Mammary epithelial cell (primary cell): ENCODE measurements around the gene TGM1.

Experiments
- EZH2 ChIP-seq: IDR thresholded peaks from 2 replicates; pipeline ENCODE4 v1.6.1; 2012; ENCODE audit warnings: low read length, inconsistent platforms, borderline replicate concordance
- TF ChIP-seq, protein P1 (sequence below), 2 donors: IDR thresholded peaks in 1 of 2; conservative IDR thresholded peaks in 1 of 2; 2 replicates each; pipeline ENCODE4 v1.5.1; 2011 to 2012; ENCODE audit warnings: inconsistent platforms in 2 of 2, low read length in 2 of 2, mild to moderate bottlenecking in 2 of 2, control low read depth in 1 of 2, low read depth in 1 of 2; ENCODE audit not compliant: insufficient read depth in 1 of 2; ENCODE audit errors: extremely low read depth in 1 of 2

DNA sequence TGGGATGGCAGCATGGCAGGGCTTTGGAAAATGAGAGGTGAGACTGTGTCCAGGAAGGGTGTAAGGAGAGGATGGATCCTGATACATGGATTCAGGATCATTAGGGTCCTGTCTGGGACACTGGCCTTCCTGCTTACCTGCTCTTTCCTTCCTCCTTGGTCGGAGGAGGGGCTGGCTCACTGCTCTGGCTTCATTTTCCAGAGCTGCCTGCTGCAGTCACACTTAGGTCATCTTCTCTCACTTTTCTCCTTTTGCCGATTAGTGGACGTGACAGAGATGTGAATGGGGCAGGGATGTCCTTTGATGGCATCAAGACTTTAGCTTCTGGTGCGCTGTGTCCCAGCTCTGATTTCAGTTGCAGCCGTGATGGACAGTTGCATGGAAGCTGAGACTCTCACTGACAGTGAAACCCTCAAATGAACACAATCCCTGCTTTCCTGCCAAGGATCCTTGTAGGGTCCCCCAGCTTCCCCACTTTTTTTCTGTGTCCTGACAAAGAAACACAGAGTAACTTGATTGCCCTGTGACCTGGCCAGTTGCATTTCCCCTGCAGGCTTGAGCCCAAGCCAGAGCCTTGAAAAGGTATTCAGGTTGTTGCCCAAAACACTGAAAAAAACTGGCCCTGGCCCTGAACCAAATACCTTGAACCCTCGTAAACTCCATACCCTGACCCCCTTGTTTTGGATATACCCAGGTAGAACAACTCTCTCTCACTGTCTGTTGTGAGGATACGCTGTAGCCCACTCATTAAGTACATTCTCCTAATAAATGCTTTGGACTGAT is 45.6 kb upstream of the TGM1 start:
- TF ChIP-seq, protein P1, sequence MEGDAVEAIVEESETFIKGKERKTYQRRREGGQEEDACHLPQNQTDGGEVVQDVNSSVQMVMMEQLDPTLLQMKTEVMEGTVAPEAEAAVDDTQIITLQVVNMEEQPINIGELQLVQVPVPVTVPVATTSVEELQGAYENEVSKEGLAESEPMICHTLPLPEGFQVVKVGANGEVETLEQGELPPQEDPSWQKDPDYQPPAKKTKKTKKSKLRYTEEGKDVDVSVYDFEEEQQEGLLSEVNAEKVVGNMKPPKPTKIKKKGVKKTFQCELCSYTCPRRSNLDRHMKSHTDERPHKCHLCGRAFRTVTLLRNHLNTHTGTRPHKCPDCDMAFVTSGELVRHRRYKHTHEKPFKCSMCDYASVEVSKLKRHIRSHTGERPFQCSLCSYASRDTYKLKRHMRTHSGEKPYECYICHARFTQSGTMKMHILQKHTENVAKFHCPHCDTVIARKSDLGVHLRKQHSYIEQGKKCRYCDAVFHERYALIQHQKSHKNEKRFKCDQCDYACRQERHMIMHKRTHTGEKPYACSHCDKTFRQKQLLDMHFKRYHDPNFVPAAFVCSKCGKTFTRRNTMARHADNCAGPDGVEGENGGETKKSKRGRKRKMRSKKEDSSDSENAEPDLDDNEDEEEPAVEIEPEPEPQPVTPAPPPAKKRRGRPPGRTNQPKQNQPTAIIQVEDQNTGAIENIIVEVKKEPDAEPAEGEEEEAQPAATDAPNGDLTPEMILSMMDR (conservative IDR thresholded peaks at IDR 0.05 in 1 of 2, IDR thresholded peaks at IDR 0.05 in 1 of 2; ENCODE audit: extremely low read depth in 1 of 2, insufficient read depth in 1 of 2, low read depth in 1 of 2, low read length in 2 of 2): no peak
- TF ChIP-seq EZH2: no peak
